GM21390 (cell line): ENCODE data around the gene ITM2B.
"Not testable (repeated sequence)": the region's sequence is repeated elsewhere in the genome, so short reads cannot be mapped to it uniquely, and the experiment has no call there.

Source experiments
- ATAC-seq: cut with Tn5 transposase; IDR thresholded peaks from one replicate; pipeline ENCODE4 v1.9.1; 2021; ENCODE audit not compliant: unreplicated experiment

Gene ITM2B

GRCh38 chr13:48222358-48223301 lies 10.4 kb upstream of the ITM2B start:
- ATAC-seq = no peak

GRCh38 chr13:48224701-48225100 lies 8.3 kb upstream of the ITM2B start:
- ATAC-seq = no peak

GRCh38 chr13:48230541-48230940 lies 2.5 kb upstream of the ITM2B start:
- ATAC-seq = no peak

GRCh38 chr13:48231080-48231479 lies 1.9 kb upstream of the ITM2B start:
- ATAC-seq = no peak

- no peak for ATAC-seq
These were observed 1.1 kb upstream of the ITM2B start for GRCh38 chr13:48231933-48232332.

- peak; percentile 11 for ATAC-seq
These were observed 473 bp upstream of the ITM2B start for GRCh38 chr13:48232420-48233045.

GRCh38 chr13:48233889-48234488 lies 983 bp downstream of the ITM2B start:
- peak; percentile 1 for ATAC-seq

GRCh38 chr13:48234566-48235340 lies 1.7 kb downstream of the ITM2B start:
- ATAC-seq = peak; percentile 50

GRCh38 chr13:48235341-48236135 lies 2.5 kb downstream of the ITM2B start:
- ATAC-seq = no peak

GRCh38 chr13:48236528-48237353 lies 3.7 kb downstream of the ITM2B start:
- ATAC-seq = no peak

GRCh38 chr13:48239369-48239768 lies 6.4 kb downstream of the ITM2B start:
- ATAC-seq = not testable (repeated sequence)

- ATAC-seq = no peak
These were observed 8.6 kb downstream of the ITM2B start for GRCh38 chr13:48241651-48242050.

- no peak for ATAC-seq
These were observed 9.7 kb downstream of the ITM2B start for GRCh38 chr13:48242677-48243076.

- ATAC-seq = no peak
These were observed 11.2 kb downstream of the ITM2B start for GRCh38 chr13:48244159-48244558.

- ATAC-seq = no peak
These were observed 13.1 kb downstream of the ITM2B start for GRCh38 chr13:48246102-48246501.

GRCh38 chr13:48249018-48249417 lies 16.0 kb downstream of the ITM2B start:
- no peak for ATAC-seq

GRCh38 chr13:48251611-48252081 lies 18.6 kb downstream of the ITM2B start:
- ATAC-seq = no peak

- ATAC-seq = no peak
These were observed 19.2 kb downstream of the ITM2B start for GRCh38 chr13:48252176-48252575.

GRCh38 chr13:48253849-48254248 lies 20.8 kb downstream of the ITM2B start:
- ATAC-seq = no peak
